ENCODE measurements around the gene CISH.

Gene CISH

GRCh38 chr3:50635066-50635465, 23.5 kb upstream of the CISH start:
- Histone ChIP-seq H4K20me1 (ENCODE audit: insufficient read depth, low read length) (peaks cover 91% of the 10 kb centered on the region), H3K9me3 (ENCODE audit: insufficient read depth, low read length, severe bottlenecking) (no peaks in the 10 kb centered on the region), H3K4me2 (ENCODE audit: insufficient read depth, low read length) (no peak overlapping the region), H3K36me3 (ENCODE audit: insufficient read depth, low read length) (peaks cover 85% of the 10 kb centered on the region), H3K9ac (ENCODE audit: low read depth, low read length) (no peak overlapping the region), H3K27me3 (ENCODE audit: insufficient read depth, low read length, poor library complexity) (no peaks in the 10 kb centered on the region), H3K79me2 (ENCODE audit: insufficient read depth, low read length) (peaks cover 99% of the 10 kb centered on the region), H3K4me3 (ENCODE audit: low read depth in 1 of 2, low read length in 2 of 2) (no peak overlapping the region), H3K27ac (ENCODE audit: low read length) (peak overlapping the region; percentile 56), H3K4me1 (ENCODE audit: insufficient read depth, low read length) (peaks cover 47% of the 10 kb centered on the region), H2AFZ (ENCODE audit: low read depth, low read length) (no peak overlapping the region)
- TF ChIP-seq EZH2 (IDR thresholded peaks at IDR 0.05; ENCODE audit: borderline replicate concordance, low read depth, low read length, severe bottlenecking) (no peak), CTCF (IDR thresholded peaks at IDR 0.05; ENCODE audit: borderline replicate concordance, extremely low read depth, low read length, poor library complexity, severe bottlenecking) (no peak)
- no peak for DNase-seq
- ATAC-seq (ENCODE audit: insufficient read depth, low read depth) = no peak

GRCh38 chr3:50633230-50633790, 21.7 kb upstream of the CISH start:
- H3K4me1 ChIP-seq (ENCODE audit: insufficient read depth, low read length) = peaks cover 65% of the 10 kb centered on the region
- TF ChIP-seq EZH2 (IDR thresholded peaks at IDR 0.05; ENCODE audit: borderline replicate concordance, low read depth, low read length, severe bottlenecking) (no peak), CTCF (IDR thresholded peaks at IDR 0.05; ENCODE audit: borderline replicate concordance, extremely low read depth, low read length, poor library complexity, severe bottlenecking) (no peak)
- peaks cover 90% of the 10 kb centered on the region for H4K20me1 ChIP-seq (ENCODE audit: insufficient read depth, low read length)
- no peaks in the 10 kb centered on the region for H3K9me3 ChIP-seq (ENCODE audit: insufficient read depth, low read length, severe bottlenecking)
- no peaks in the 10 kb centered on the region for H3K27me3 ChIP-seq (ENCODE audit: insufficient read depth, low read length, poor library complexity)
- H3K9ac ChIP-seq (ENCODE audit: low read depth, low read length) = no peak overlapping the region; the same call in 1 of the 2 replicates
- H3K27ac ChIP-seq (ENCODE audit: low read length) = peak overlapping the region; percentile 58
- ATAC-seq (ENCODE audit: insufficient read depth, low read depth) (no peak), DNase-seq (no peak)
- H3K36me3 ChIP-seq (ENCODE audit: insufficient read depth, low read length) = peaks cover 85% of the 10 kb centered on the region
- no peak overlapping the region for H3K4me3 ChIP-seq (ENCODE audit: low read depth in 1 of 2, low read length in 2 of 2)
- H3K4me2 ChIP-seq (ENCODE audit: insufficient read depth, low read length) = no peak overlapping the region; the same call in 1 of the 2 replicates
- H3K79me2 ChIP-seq (ENCODE audit: insufficient read depth, low read length) = peaks cover 99% of the 10 kb centered on the region
- no peak overlapping the region for H2AFZ ChIP-seq (ENCODE audit: low read depth, low read length)

- peak overlapping the region; percentile 50; the same call in 1 of the 2 replicates for H3K27ac ChIP-seq (ENCODE audit: low read length)
- TF ChIP-seq EZH2 (IDR thresholded peaks at IDR 0.05; ENCODE audit: borderline replicate concordance, low read depth, low read length, severe bottlenecking) (no peak), CTCF (IDR thresholded peaks at IDR 0.05; ENCODE audit: borderline replicate concordance, extremely low read depth, low read length, poor library complexity, severe bottlenecking) (no peak)
These were observed 20.9 kb upstream of the CISH start for GRCh38 chr3:50632450-50632849.

More at GRCh38 chr3:50632450-50632849, 20.9 kb upstream of the CISH start:
- Histone ChIP-seq H3K36me3 (ENCODE audit: insufficient read depth, low read length) (peaks cover 86% of the 10 kb centered on the region), H3K79me2 (ENCODE audit: insufficient read depth, low read length) (peaks cover 99% of the 10 kb centered on the region), H3K9ac (ENCODE audit: low read depth, low read length) (no peak overlapping the region), H2AFZ (ENCODE audit: low read depth, low read length) (no peak overlapping the region), H3K4me3 (ENCODE audit: low read depth in 1 of 2, low read length in 2 of 2) (no peak overlapping the region), H3K4me1 (ENCODE audit: insufficient read depth, low read length) (peaks cover 73% of the 10 kb centered on the region), H3K27me3 (ENCODE audit: insufficient read depth, low read length, poor library complexity) (no peaks in the 10 kb centered on the region), H3K9me3 (ENCODE audit: insufficient read depth, low read length, severe bottlenecking) (no peaks in the 10 kb centered on the region), H4K20me1 (ENCODE audit: insufficient read depth, low read length) (peaks cover 89% of the 10 kb centered on the region), H3K4me2 (ENCODE audit: insufficient read depth, low read length) (no peak overlapping the region)
- no peak for DNase-seq
- ATAC-seq (ENCODE audit: insufficient read depth, low read depth) = no peak
